Loucy (cell line): Measurements from ENCODE around the gene ZNF292.

Experiments
- EZH2phosphoT487 ChIP-seq: fragments of 200-600 bp; IDR thresholded peaks from 2 replicates; pipeline ENCODE4 v1.6.1; 2018; ENCODE audit warnings: antibody characterized with exemption, mild to moderate bottlenecking, moderate library complexity, borderline replicate concordance
- TF ChIP-seq, protein P1 (sequence below): fragments of 200-600 bp; sonication (generic); conservative IDR thresholded peaks from 2 replicates; pipeline ENCODE4 v1.5.1; 2014; ENCODE audit warnings: mild to moderate bottlenecking, antibody characterized with exemption, low read length

DNA sequence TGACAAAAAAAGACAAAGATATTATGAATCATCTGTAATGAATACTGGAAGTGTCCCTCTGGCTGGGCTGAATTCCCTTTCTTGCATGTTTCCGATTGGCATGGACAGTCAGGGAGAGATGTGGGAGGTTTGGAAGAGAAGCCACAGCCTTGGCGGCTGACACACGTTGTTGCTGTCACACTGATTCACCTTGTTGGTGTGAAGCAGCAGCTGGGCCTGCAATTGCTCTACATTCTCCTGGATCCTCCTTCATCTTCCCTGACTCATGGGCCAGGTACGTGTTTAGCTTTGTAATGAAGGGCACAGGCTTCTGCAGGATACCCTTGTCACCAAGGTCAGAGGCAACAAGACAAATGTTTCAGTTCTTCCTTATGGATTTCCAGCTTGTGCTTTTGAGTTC lies 153.6 kb downstream of the ZNF292 start:
- TF ChIP-seq, protein P1, sequence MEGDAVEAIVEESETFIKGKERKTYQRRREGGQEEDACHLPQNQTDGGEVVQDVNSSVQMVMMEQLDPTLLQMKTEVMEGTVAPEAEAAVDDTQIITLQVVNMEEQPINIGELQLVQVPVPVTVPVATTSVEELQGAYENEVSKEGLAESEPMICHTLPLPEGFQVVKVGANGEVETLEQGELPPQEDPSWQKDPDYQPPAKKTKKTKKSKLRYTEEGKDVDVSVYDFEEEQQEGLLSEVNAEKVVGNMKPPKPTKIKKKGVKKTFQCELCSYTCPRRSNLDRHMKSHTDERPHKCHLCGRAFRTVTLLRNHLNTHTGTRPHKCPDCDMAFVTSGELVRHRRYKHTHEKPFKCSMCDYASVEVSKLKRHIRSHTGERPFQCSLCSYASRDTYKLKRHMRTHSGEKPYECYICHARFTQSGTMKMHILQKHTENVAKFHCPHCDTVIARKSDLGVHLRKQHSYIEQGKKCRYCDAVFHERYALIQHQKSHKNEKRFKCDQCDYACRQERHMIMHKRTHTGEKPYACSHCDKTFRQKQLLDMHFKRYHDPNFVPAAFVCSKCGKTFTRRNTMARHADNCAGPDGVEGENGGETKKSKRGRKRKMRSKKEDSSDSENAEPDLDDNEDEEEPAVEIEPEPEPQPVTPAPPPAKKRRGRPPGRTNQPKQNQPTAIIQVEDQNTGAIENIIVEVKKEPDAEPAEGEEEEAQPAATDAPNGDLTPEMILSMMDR, result no peak
- TF ChIP-seq EZH2phosphoT487, result no peak
